Neural progenitor cell (in vitro differentiated cells): ENCODE measurements around the gene NACA2. TPM values are rescaled to one million over a fixed set of nuclear protein-coding genes. Genes with fewer than 3 reads are reported as not detected.

Source experiments
- DNase-seq: peaks from one replicate; pipeline ENCODE4 v3.0.0-alpha.2; 2016; ENCODE audit warnings: low spot score
- H2AFZ ChIP-seq: fragments of 200-600 bp; sonication (generic); replicated peaks from 2 replicates; pipeline ENCODE4 v1.6.1; 2016; ENCODE audit warnings: antibody characterized with exemption
- H3F3A ChIP-seq: fragments of 200-600 bp; sonication (generic); 2 replicates; pipeline ENCODE4 v1.6.1; 2016; ENCODE audit warnings: antibody characterized with exemption, low read depth
- H3K27ac ChIP-seq: fragments of 200-600 bp; sonication (generic); 2 replicates; pipeline ENCODE4 v1.5.1; 2016; ENCODE audit warnings: mild to moderate bottlenecking
- H3K27me3 ChIP-seq: fragments of 200-600 bp; sonication (generic); 2 replicates; pipeline ENCODE4 v1.6.1; 2016; ENCODE audit warnings: mild to moderate bottlenecking, moderate library complexity
- H3K36me3 ChIP-seq: fragments of 200-600 bp; sonication (generic); 2 replicates; pipeline ENCODE4 v1.5.1; 2016
- H3K4me1 ChIP-seq: fragments of 200-600 bp; sonication (generic); 2 replicates; pipeline ENCODE4 v1.6.1; 2016; ENCODE audit warnings: mixed run types
- H3K4me2 ChIP-seq: fragments of 200-600 bp; sonication (generic); 2 replicates; pipeline ENCODE4 v1.6.1; 2016
- H3K4me3 ChIP-seq: fragments of 200-600 bp; sonication (generic); 2 replicates; pipeline ENCODE4 v1.5.1; 2016
- H3K79me2 ChIP-seq: fragments of 200-600 bp; sonication (generic); 2 replicates; pipeline ENCODE4 v1.6.1; 2016; ENCODE audit warnings: low read depth
- H3K9ac ChIP-seq: fragments of 200-600 bp; sonication (generic); 2 replicates; pipeline ENCODE4 v1.6.1; 2016
- H3K9me3 ChIP-seq: fragments of 200-600 bp; sonication (generic); 2 replicates; pipeline ENCODE4 v1.5.1; 2016; ENCODE audit warnings: low read depth
- H4K20me1 ChIP-seq: fragments of 200-600 bp; sonication (generic); 2 replicates; pipeline ENCODE4 v1.6.1; 2016; ENCODE audit warnings: low read depth
- H3K27ac Mint-ChIP-seq: 3 replicates; pipeline ENCODE4 v1.8.0; 2021; ENCODE audit warnings: mixed read lengths
- H3K27me3 Mint-ChIP-seq: 2 replicates; pipeline ENCODE4 v1.8.0; 2022; ENCODE audit warnings: low read depth, mild to moderate bottlenecking, inconsistent platforms, moderate library complexity, mixed read lengths; ENCODE audit not compliant: insufficient read depth
- H3K36me3 Mint-ChIP-seq: 3 replicates; pipeline ENCODE4 v1.8.0; 2021; ENCODE audit warnings: mixed read lengths
- H3K4me1 Mint-ChIP-seq: 3 replicates; pipeline ENCODE4 v1.8.0; 2021; ENCODE audit warnings: mixed read lengths
- H3K4me3 Mint-ChIP-seq: 3 replicates; pipeline ENCODE4 v1.8.0; 2021; ENCODE audit warnings: mild to moderate bottlenecking, moderate library complexity, mixed read lengths
- H3K9me3 Mint-ChIP-seq: 3 replicates; pipeline ENCODE4 v1.8.0; 2020; ENCODE audit warnings: mixed read lengths
- CTCF ChIP-seq: fragments of 200-600 bp; sonication (generic); IDR thresholded peaks from 2 replicates; pipeline ENCODE4 v1.5.1; 2017; ENCODE audit warnings: antibody characterized with exemption, mild to moderate bottlenecking
- EZH2 ChIP-seq: fragments of 200-600 bp; sonication (generic); IDR thresholded peaks from 2 replicates; pipeline ENCODE4 v1.6.1; 2017; ENCODE audit warnings: antibody characterized with exemption, mild to moderate bottlenecking, moderate library complexity
- EZH2phosphoT487 ChIP-seq: fragments of 200-600 bp; sonication (generic); IDR thresholded peaks from 2 replicates; pipeline ENCODE4 v1.6.1; 2017; ENCODE audit warnings: antibody characterized with exemption
- total RNA-seq: library from RNA; depleted of rRNA; stranded (reverse); fragments of >200 nt; gene quantifications from 2 replicates; pipeline ENCODE4 v1.2.3, GENCODE V29; 2015; ENCODE audit warnings: low replicate concordance

Gene NACA2
- total RNA-seq, 1 donor from 2014 or later, result not detected

GRCh38 chr17:61611323-61611722 lies 20.3 kb upstream of the NACA2 start:
- Histone ChIP-seq H3K4me2 (no peak overlapping the region), H3K36me3 (no peaks in the 10 kb centered on the region), H3K4me3 (no peak overlapping the region), H3K9me3 (no peaks in the 10 kb centered on the region), H3K79me2 (no peaks in the 10 kb centered on the region), H3F3A (no peaks in the 10 kb centered on the region), H4K20me1 (no peaks in the 10 kb centered on the region), H3K27me3 (no peaks in the 10 kb centered on the region), H3K4me1 (no peaks in the 10 kb centered on the region), H2AFZ (no peak overlapping the region), H3K9ac (no peak overlapping the region), H3K27ac (no peak overlapping the region)
- H3K4me3 Mint-ChIP-seq, result no peak overlapping the region
- no peak overlapping the region for H3K27ac Mint-ChIP-seq
- no peaks in the 10 kb centered on the region for H3K36me3 Mint-ChIP-seq
- no peaks in the 10 kb centered on the region for H3K4me1 Mint-ChIP-seq
- H3K27me3 Mint-ChIP-seq, result no peaks in the 10 kb centered on the region
- no peak for TF ChIP-seq CTCF
- no peak for TF ChIP-seq EZH2
- TF ChIP-seq EZH2phosphoT487, result no peak
- no peak for DNase-seq
- no peaks in the 10 kb centered on the region for H3K9me3 Mint-ChIP-seq

GRCh38 chr17:61605692-61606091 lies 14.7 kb upstream of the NACA2 start:
- no peaks in the 10 kb centered on the region for H3K9me3 ChIP-seq
- H3K27ac Mint-ChIP-seq, result no peak overlapping the region
- TF ChIP-seq CTCF (no peak), EZH2 (no peak), EZH2phosphoT487 (no peak)
- H3K79me2 ChIP-seq, result no peaks in the 10 kb centered on the region
- H3K27me3 Mint-ChIP-seq, result no peaks in the 10 kb centered on the region
- no peak overlapping the region for H3K9ac ChIP-seq
- H3K36me3 ChIP-seq, result no peaks in the 10 kb centered on the region
- no peak overlapping the region for H3K4me3 Mint-ChIP-seq
- H3K36me3 Mint-ChIP-seq, result no peaks in the 10 kb centered on the region
- H3K4me1 ChIP-seq, result no peaks in the 10 kb centered on the region
- no peaks in the 10 kb centered on the region for H3K27me3 ChIP-seq
- H3K4me2 ChIP-seq, result no peak overlapping the region
- H3F3A ChIP-seq, result no peaks in the 10 kb centered on the region
- H3K27ac ChIP-seq, result no peak overlapping the region
- no peaks in the 10 kb centered on the region for H3K9me3 Mint-ChIP-seq
- H3K4me3 ChIP-seq, result no peak overlapping the region
- no peaks in the 10 kb centered on the region for H4K20me1 ChIP-seq
- no peaks in the 10 kb centered on the region for H3K4me1 Mint-ChIP-seq
- no peak overlapping the region for H2AFZ ChIP-seq
- DNase-seq, result no peak

- Histone ChIP-seq H3K27me3 (no peaks in the 10 kb centered on the region), H2AFZ (no peak overlapping the region), H3K4me1 (no peaks in the 10 kb centered on the region), H3K9me3 (no peaks in the 10 kb centered on the region), H3K79me2 (no peaks in the 10 kb centered on the region), H3F3A (no peaks in the 10 kb centered on the region), H3K36me3 (no peaks in the 10 kb centered on the region), H3K27ac (no peak overlapping the region), H3K4me3 (no peak overlapping the region), H4K20me1 (no peaks in the 10 kb centered on the region), H3K4me2 (no peak overlapping the region), H3K9ac (no peak overlapping the region)
- Mint-ChIP-seq H3K9me3 (no peaks in the 10 kb centered on the region), H3K36me3 (no peaks in the 10 kb centered on the region), H3K4me1 (no peaks in the 10 kb centered on the region), H3K27me3 (no peaks in the 10 kb centered on the region), H3K27ac (no peak overlapping the region), H3K4me3 (no peak overlapping the region)
- DNase-seq, result no peak
- TF ChIP-seq EZH2phosphoT487, result no peak
- no peak for TF ChIP-seq CTCF
- no peak for TF ChIP-seq EZH2
These were observed 10.3 kb upstream of the NACA2 start for GRCh38 chr17:61601297-61601696.

GRCh38 chr17:61600621-61601020 lies 9.6 kb upstream of the NACA2 start:
- Histone ChIP-seq H3K9me3 (no peaks in the 10 kb centered on the region), H3K4me3 (no peak overlapping the region), H4K20me1 (no peaks in the 10 kb centered on the region), H3K4me1 (no peaks in the 10 kb centered on the region), H3F3A (no peaks in the 10 kb centered on the region), H3K9ac (no peak overlapping the region), H3K27me3 (no peaks in the 10 kb centered on the region), H3K79me2 (no peaks in the 10 kb centered on the region), H3K4me2 (no peak overlapping the region), H3K27ac (no peak overlapping the region), H3K36me3 (no peaks in the 10 kb centered on the region), H2AFZ (no peak overlapping the region)
- Mint-ChIP-seq H3K27me3 (no peaks in the 10 kb centered on the region), H3K27ac (no peak overlapping the region), H3K9me3 (no peaks in the 10 kb centered on the region), H3K4me3 (no peak overlapping the region), H3K4me1 (no peaks in the 10 kb centered on the region), H3K36me3 (no peaks in the 10 kb centered on the region)
- TF ChIP-seq EZH2phosphoT487, result no peak
- TF ChIP-seq EZH2, result no peak
- no peak for TF ChIP-seq CTCF
- no peak for DNase-seq
